Coronary artery (tissue), 2 donors: ENCODE results near the gene SSBP3.

Experiments used
- DNase-seq: peaks from one replicate; pipeline ENCODE4 v3.0.0-alpha.2; 2017; ENCODE audit warnings: low spot score
- H3K27ac ChIP-seq, 2 donors: fragments of 200-600 bp; sonication (generic); one replicate each; pipeline ENCODE4 v1.5.1; 2016 to 2019
- H3K4me3 ChIP-seq: fragments of 200-600 bp; sonication (generic); 2 replicates; pipeline ENCODE4 v1.5.1; 2016; ENCODE audit warnings: mild to moderate bottlenecking, moderate library complexity
- TF ChIP-seq, protein P1 (sequence below): fragments of 200-600 bp; sonication (generic); IDR thresholded peaks from one replicate; pipeline ENCODE4 v1.5.1; 2019; ENCODE audit warnings: antibody characterized with exemption

The SSBP3 gene

DNA sequence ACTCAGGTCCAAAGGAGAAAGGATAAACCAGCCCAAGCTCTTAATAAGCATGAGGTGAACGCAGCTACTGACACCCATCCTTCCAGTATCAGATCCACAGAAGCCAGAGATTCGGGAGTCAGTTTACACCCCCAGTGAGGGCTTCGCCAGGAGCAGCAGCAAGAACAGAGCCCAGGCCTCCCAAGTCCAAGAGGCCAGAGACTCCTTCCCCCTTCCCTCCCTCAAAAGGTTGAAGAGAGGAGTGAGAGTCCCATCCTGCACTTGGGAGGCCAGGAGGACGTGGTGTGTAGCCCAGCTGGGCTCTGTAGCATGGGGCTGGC is 133.5 kb downstream of the SSBP3 start:
- DNase-seq: no peak
- TF ChIP-seq, protein P1, sequence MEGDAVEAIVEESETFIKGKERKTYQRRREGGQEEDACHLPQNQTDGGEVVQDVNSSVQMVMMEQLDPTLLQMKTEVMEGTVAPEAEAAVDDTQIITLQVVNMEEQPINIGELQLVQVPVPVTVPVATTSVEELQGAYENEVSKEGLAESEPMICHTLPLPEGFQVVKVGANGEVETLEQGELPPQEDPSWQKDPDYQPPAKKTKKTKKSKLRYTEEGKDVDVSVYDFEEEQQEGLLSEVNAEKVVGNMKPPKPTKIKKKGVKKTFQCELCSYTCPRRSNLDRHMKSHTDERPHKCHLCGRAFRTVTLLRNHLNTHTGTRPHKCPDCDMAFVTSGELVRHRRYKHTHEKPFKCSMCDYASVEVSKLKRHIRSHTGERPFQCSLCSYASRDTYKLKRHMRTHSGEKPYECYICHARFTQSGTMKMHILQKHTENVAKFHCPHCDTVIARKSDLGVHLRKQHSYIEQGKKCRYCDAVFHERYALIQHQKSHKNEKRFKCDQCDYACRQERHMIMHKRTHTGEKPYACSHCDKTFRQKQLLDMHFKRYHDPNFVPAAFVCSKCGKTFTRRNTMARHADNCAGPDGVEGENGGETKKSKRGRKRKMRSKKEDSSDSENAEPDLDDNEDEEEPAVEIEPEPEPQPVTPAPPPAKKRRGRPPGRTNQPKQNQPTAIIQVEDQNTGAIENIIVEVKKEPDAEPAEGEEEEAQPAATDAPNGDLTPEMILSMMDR: peak; percentile 46
- Histone ChIP-seq H3K27ac (peak overlapping the region; percentile 97), H3K4me3 (peak overlapping the region; percentile 38)

DNA sequence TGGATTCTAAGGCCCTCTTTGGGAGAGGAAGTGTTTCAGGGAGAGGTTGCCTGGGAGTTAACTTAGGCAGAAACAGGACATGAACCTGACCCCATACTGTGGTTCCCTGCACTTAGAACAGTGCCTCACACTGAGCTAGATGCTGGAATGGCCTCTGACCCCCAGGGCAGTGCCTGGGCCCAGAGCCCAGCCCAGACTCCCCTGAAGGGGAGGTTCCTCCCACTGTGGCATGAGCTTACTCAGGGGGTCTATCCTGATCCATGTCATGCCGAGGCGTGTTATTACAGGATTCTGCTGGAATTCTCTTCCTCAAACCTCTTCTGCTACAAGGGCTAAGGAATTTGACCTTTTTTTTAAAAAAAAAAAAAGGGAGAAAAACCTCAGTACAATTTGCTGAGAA is 134.1 kb downstream of the SSBP3 start:
- DNase-seq: no peak
- peak overlapping the region; percentile 97 for H3K27ac ChIP-seq
- no peak overlapping the region for H3K4me3 ChIP-seq
- TF ChIP-seq, protein P1: no peak

DNA sequence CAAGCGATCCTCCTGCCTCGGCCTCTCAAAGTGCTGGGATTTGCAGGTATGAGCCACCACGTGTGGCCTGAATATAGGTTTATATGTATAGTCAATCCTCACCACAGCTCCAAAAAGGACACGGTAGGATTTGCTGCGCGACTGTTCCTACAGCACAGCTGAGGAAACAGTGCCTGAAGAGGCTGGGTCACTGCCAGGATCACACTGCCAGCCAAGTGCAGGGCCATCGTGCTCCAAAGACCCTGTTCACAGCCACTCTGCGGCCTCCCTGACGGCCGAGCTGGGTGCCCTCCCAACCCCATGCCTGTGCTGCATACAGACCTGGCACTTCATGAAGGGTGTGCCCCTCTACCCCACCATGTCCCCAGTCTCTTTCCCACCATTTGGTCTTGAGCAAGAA is 134.9 kb downstream of the SSBP3 start:
- TF ChIP-seq, protein P1: no peak
- DNase-seq: no peak
- Histone ChIP-seq H3K4me3 (no peak overlapping the region), H3K27ac (peak overlapping the region; percentile 54 to 97)

DNA sequence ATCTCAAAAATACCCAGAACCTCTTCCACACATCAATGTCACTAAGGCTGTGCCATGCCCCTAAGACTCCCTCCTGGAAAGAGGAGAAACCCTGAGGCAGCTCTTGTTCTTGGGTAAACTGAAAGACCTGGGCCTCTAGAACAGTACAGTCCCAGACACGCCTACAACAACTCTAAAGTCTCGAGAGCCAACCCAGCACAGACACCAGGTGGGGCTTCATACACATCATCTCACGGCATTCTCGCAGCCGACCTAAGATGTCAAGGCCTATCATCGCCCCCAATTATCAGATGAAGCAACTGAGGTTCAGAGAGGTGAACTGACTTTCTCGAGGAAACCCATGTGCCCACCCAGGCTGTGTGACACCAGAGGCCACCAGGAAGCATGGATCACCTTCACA is 135.7 kb downstream of the SSBP3 start:
- no peak for DNase-seq
- Histone ChIP-seq H3K4me3 (no peak overlapping the region), H3K27ac (peak overlapping the region; percentile 54 to 97)
- TF ChIP-seq, protein P1: no peak

DNA sequence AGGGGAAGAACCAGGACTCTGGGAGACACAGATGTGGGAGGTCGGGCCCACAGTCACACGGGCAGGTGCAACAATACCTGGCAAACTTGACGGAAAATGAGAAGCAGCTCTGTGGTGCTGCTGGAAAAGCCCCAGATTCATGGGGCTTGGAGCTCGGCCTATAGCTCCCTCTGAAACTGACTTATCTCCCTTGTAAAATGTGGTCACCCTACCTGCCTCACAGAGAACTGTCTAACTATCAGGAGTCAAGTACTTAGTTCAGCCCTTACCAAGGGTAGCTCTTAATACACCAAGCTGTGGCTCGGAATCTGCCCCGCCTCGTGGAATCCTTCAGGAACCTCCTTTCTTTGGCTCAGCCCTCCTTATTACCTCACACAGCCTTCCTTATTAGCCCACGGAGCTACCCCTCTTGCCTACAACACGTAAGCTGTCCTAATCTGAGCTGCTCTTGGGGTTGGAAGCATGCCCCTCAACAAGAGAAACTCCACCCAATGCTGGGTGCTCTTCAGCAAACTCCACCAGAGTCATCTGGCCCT is 137.4 kb downstream of the SSBP3 start:
- H3K27ac ChIP-seq: peak overlapping the region in 1 of 2 donors; percentile 97
- no peak overlapping the region for H3K4me3 ChIP-seq
- TF ChIP-seq, protein P1: no peak
- DNase-seq: no peak

DNA sequence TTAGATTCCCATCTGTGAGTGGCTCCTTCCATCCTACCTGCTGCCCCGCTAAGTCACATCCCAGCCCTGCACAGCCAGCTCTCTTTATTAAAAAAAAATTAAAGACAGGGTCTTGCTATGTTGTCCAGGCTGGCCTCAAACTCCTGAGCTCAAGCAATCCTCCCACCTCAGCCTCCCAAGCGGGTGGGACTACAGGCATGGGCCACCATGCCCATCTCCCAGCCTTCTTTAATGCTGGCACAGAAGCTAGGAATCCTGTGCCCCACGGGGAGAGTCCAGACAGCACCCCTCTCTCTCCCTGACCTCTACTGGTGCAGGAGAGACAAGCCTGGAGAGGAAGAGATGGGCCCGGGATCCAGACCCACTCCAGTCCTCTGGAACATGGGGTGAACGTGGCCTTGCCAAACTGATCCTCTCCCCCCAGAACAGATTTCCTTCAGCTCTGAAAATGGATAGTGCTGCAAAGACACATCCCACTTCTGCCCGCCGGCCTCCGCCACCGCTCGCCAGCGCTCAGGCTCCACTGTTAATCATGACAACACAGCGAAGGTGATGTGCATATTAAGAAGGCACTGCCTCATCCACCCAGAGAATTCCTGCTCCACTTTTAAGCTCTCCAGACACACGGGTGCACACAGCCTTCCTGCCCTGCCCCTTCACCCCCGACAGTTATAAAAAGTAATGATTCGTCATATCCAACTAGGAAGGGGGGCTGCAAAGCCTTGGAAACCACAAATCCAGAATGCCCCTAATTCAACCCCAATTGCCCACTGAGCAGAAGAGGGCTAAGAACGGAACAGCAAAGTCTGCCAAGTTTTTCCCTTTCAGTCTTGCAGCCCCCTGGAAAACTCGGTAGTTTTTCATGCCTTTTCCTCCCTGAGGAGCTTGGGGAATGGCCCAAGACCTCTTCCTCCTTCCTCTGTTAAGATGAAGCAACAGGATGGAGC is 138.1 kb downstream of the SSBP3 start:
- DNase-seq: no peak
- H3K4me3 ChIP-seq: no peak overlapping the region
- peak overlapping the region in 1 of 2 donors; percentile 97 for H3K27ac ChIP-seq
- TF ChIP-seq, protein P1: no peak

DNA sequence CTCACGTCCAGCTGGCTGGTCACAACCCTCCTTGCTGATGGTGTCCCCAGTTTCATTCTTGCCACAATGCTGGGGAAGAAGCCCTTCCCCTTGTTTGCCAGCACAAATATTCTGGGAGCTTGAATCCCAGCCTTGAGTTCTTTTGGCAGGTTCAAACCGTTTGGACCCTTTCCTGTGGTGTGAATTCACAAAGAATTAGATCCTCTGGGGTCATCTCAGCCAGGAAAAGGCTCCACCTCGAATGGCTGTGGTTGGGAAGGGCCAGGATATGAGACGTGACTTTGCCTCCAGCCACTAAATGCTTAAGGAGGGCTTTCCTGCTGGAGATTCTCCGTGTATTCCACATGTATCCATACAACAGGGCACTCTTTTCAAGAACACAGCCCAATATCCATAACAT is 139.3 kb downstream of the SSBP3 start:
- DNase-seq: no peak
- TF ChIP-seq, protein P1: no peak
- Histone ChIP-seq H3K4me3 (no peak overlapping the region), H3K27ac (no peak overlapping the region)
